GM12872 (cell line): Measurements from ENCODE around the gene LYPD4.

ENCODE experiments used
- TF ChIP-seq, protein P1 (sequence below): IDR thresholded peaks from 3 replicates; pipeline ENCODE4 v1.5.1; 2011; ENCODE audit warnings: low read depth, mild to moderate bottlenecking, low read length, moderate library complexity; ENCODE audit not compliant: insufficient read depth

LYPD4 gene

DNA sequence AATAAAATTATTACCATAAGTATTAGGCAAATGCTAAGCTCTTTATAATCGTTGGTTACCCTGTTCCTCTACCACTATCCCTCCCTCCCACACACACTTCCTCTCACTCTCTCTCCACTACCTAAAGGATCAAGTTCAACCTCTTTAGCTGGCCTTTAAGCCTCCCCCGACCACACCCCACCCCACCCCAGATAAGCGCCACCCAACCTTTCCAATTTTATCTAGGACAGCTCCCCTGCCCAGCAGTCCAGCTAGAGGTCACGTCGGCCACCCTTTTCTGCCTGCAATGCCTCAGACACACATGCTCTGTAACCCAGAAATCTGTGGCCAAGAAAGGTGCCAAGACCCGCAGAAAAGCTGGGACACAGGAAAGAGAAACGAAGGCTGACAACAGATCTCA is 1.1 kb downstream of the LYPD4 start:
- TF ChIP-seq, protein P1, sequence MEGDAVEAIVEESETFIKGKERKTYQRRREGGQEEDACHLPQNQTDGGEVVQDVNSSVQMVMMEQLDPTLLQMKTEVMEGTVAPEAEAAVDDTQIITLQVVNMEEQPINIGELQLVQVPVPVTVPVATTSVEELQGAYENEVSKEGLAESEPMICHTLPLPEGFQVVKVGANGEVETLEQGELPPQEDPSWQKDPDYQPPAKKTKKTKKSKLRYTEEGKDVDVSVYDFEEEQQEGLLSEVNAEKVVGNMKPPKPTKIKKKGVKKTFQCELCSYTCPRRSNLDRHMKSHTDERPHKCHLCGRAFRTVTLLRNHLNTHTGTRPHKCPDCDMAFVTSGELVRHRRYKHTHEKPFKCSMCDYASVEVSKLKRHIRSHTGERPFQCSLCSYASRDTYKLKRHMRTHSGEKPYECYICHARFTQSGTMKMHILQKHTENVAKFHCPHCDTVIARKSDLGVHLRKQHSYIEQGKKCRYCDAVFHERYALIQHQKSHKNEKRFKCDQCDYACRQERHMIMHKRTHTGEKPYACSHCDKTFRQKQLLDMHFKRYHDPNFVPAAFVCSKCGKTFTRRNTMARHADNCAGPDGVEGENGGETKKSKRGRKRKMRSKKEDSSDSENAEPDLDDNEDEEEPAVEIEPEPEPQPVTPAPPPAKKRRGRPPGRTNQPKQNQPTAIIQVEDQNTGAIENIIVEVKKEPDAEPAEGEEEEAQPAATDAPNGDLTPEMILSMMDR, result no peak

DNA sequence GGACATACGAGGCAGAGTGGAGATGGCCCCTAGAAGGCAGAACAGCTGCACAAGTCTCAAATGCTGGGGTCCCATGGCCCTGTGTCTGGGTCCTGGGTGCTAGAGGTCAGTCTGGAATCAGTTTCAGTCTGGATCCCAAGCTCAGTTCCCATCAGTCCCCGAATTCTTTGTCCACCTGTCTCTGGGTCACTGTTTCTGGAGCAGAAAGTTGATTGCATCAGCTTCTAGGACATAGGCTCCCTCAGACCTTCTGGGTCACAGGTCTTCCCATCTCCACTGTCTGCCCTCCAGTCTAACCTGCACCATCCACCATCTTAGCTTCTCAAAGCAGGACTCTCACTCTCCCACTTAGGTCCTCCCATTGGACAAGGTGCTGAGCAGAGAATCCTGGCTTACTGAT is 5.3 kb downstream of the LYPD4 start:
- TF ChIP-seq, protein P1, result no peak

DNA sequence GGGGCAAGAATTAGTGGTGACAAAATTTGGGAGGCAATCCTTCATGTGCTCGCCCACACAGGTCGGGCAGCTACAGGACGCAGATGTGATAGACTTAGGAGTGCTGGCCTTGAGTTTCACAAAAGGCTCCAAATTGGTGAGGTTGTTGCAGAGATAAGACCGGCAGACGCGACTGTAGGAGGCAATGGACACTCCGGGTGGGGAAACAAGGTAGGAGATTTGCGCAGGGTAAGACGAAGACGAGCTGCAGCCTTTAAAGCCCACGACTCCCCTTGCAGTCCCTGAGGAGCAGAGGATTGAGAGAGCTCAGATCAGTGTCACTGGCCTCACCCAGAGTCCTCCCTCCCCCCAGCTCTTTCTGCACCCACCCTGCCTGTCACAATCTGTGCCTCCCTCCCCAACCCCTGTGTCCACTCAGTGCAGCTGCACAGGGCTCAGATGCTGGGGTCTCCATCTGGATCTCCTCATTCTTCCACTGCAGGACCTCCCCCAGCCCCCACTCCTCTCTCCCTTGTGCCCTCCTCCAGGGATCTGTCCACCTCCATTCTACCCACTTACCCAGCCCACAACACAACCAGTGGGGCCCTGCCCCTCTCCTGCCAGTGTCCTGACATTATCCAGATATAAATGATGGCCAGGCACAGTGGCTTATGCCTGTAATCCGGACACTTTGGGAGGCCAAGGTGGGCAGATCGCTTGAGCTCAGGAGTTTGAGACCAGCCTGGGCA is 6.3 kb downstream of the LYPD4 start:
- TF ChIP-seq, protein P1, result no peak

DNA sequence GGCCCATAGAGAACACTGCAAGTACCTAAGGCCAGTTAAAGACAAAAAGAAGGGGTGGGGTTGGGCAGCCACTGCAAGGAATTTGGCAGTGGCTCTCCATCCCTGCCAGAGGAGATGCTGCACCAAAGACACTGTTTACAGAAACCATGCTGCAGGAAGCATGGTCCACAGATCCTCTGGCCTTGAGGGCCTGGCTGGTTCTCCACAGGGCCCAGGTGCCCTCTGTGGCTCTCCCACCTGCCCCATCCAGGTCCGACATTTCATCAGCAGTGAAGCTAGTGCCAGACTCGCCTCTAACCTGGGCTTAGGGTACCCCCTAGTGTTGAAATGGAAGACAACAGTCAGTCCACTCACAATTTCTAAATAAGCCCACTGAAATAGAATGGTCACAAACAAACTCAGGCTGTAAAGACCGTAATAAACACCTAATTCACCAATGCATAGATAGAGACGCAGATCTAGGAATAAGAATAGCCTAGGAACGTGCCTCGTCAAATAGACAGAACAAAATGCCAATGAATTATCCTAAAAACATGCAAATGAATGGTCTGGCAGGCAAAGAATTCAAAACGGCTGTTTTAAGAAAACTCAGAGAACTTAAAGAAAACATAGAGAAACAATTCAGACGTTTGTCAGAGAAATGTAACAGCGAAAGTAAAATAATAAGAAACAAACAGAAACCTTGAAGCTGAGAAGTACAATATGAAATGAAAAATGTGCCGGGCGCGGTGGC is 23.3 kb downstream of the LYPD4 start:
- TF ChIP-seq, protein P1, result peak; percentile 76

DNA sequence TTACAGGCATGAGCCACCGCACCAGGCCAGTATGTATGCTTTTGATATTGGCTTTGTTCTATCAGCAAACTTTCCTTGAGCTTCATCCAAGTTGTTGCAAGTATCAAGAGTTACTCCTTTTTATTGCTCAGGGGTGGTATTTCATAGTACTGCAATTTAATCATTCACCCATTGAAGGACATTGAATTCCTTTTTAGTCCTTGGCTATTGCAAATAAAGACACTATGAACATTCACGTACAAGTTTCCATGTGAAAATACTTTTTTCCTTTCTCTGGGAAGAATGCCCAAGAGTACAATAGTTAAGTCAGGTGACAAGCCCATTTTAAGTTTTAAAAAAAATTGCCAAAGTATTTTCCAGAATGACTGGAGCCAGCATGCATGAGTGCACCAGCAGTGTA is 27.7 kb downstream of the LYPD4 start:
- TF ChIP-seq, protein P1, result no peak

DNA sequence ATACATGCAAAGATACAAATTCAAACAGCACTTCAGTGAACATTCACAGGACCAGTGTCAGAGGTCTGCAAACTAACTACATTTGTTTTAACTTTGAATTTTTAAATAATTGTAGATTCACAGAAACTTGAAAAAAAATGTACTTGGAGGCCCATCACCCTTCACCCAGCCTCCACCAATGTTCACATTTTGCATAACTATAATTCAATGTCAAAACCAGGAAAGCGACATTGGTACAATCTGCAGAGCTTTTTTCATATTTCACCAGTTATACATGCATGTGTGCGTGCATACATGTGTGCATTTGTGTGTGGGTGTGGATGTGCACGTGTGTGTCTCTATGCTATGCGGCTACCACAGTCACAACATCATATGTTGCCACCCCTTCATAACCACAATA is 29.2 kb downstream of the LYPD4 start:
- TF ChIP-seq, protein P1, result no peak

DNA sequence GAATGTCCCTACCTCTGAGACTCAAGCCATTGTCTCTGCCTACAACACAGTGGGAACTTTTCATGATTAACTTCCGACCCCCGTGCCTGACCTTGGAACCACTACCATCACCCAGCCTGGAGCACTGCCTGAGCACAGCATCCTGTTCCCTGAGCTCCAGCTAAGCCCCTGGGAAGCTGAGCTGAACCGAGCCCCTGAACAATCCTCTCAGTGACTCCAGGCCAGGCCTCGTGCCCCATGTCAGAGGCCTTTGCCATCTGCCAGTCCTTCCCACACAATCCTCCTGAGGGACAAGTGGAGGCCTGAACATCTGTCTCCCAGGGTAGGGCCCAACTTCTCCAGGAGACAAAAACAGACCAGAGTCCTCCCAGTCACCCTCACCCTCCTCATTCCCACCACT is 30.6 kb downstream of the LYPD4 start:
- TF ChIP-seq, protein P1, result no peak
